Left ventricle myocardium inferior (tissue), 1 donor: ENCODE measurements around the gene THSD7B. TPM values are rescaled to one million over a fixed set of nuclear protein-coding genes. Genes with fewer than 3 reads are reported as not detected.
"Not testable (repeated sequence)": the region's sequence is repeated elsewhere in the genome, so short reads cannot be mapped to it uniquely, and the experiment has no call there.

Experiments used
- DNase-seq: peaks from one replicate; pipeline ENCODE4 v3.0.0-alpha.2; 2020
- H3K27ac ChIP-seq: fragments of 200-600 bp; replicated peaks from 2 replicates; pipeline ENCODE4 v1.8.0; 2021
- H3K27me3 ChIP-seq: fragments of 200-600 bp; 2 replicates; pipeline ENCODE4 v1.8.0; 2021; ENCODE audit warnings: low read depth
- H3K36me3 ChIP-seq: fragments of 200-600 bp; 2 replicates; pipeline ENCODE4 v1.8.0; 2021
- H3K4me1 ChIP-seq: fragments of 200-600 bp; 2 replicates; pipeline ENCODE4 v1.8.0; 2021
- H3K4me3 ChIP-seq: fragments of 200-600 bp; 2 replicates; pipeline ENCODE4 v1.8.0; 2021; ENCODE audit warnings: mild to moderate bottlenecking, moderate library complexity
- H3K9me3 ChIP-seq: fragments of 200-600 bp; replicated peaks from 2 replicates; pipeline ENCODE4 v1.8.0; 2021
- intact Hi-C: fragments of 100-400 bp; cut with micrococcal nuclease; formaldehyde crosslinking; loops from one replicate; pipeline ENCODE4 v1.11.0; 2022
- total RNA-seq: library from RNA; stranded (reverse); fragmentation: NEBNext Ultra II Directional; extraction: Animal tissue kit (Norgen Biotek cat#: 25700); gene quantifications from one replicate; pipeline ENCODE4 v1.2.1, GENCODE V29; 2021
- TF ChIP-seq, protein P1 (sequence below): fragments of 200-600 bp; IDR thresholded peaks from 2 replicates; pipeline ENCODE4 v1.8.0; 2021; ENCODE audit warnings: antibody characterized with exemption, mild to moderate bottlenecking, borderline replicate concordance
- donor health status: DM: no; HTN: yes; CAD: no; lungs with severe emphysema.

THSD7B gene
- total RNA-seq, 1 donor from 2014 or later, result 0.22 TPM

- H3K27me3 ChIP-seq, result no peaks in the 10 kb centered on the region
- no peaks in the 10 kb centered on the region for H3K4me1 ChIP-seq
- no peaks in the 10 kb centered on the region for H3K36me3 ChIP-seq
- intact Hi-C loops, result no loop called here
- TF ChIP-seq, protein P1, sequence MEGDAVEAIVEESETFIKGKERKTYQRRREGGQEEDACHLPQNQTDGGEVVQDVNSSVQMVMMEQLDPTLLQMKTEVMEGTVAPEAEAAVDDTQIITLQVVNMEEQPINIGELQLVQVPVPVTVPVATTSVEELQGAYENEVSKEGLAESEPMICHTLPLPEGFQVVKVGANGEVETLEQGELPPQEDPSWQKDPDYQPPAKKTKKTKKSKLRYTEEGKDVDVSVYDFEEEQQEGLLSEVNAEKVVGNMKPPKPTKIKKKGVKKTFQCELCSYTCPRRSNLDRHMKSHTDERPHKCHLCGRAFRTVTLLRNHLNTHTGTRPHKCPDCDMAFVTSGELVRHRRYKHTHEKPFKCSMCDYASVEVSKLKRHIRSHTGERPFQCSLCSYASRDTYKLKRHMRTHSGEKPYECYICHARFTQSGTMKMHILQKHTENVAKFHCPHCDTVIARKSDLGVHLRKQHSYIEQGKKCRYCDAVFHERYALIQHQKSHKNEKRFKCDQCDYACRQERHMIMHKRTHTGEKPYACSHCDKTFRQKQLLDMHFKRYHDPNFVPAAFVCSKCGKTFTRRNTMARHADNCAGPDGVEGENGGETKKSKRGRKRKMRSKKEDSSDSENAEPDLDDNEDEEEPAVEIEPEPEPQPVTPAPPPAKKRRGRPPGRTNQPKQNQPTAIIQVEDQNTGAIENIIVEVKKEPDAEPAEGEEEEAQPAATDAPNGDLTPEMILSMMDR, result no peak
- no peaks in the 10 kb centered on the region for H3K9me3 ChIP-seq
- no peak for DNase-seq
- no peak overlapping the region for H3K27ac ChIP-seq
- H3K4me3 ChIP-seq, result no peak overlapping the region
Observed at GRCh38 chr2:137096187-137096586, 330.8 kb downstream of the THSD7B start.

GRCh38 chr2:137096693-137097092 is 331.3 kb downstream of the THSD7B start:
- no peaks in the 10 kb centered on the region for H3K9me3 ChIP-seq
- no peaks in the 10 kb centered on the region for H3K27me3 ChIP-seq
- intact Hi-C loops, result no loop called here
- H3K4me1 ChIP-seq, result no peaks in the 10 kb centered on the region
- no peak overlapping the region for H3K27ac ChIP-seq
- TF ChIP-seq, protein P1, result no peak
- no peaks in the 10 kb centered on the region for H3K36me3 ChIP-seq
- H3K4me3 ChIP-seq, result no peak overlapping the region
- no peak for DNase-seq

GRCh38 chr2:137101814-137102213 is 336.5 kb downstream of the THSD7B start:
- H3K27me3 ChIP-seq, intact Hi-C loops, H3K4me3 ChIP-seq, DNase-seq, H3K27ac ChIP-seq, H3K36me3 ChIP-seq, H3K4me1 ChIP-seq: not testable (repeated sequence)
- peaks cover 12% of the 10 kb centered on the region for H3K9me3 ChIP-seq

GRCh38 chr2:137107904-137108303 is 342.6 kb downstream of the THSD7B start:
- Histone ChIP-seq H3K27ac (no peak overlapping the region), H3K36me3 (no peaks in the 10 kb centered on the region), H3K4me3 (no peak overlapping the region), H3K27me3 (no peaks in the 10 kb centered on the region), H3K9me3 (peaks cover 16% of the 10 kb centered on the region), H3K4me1 (no peaks in the 10 kb centered on the region)
- intact Hi-C loops, result no loop called here
- TF ChIP-seq, protein P1, result no peak
- DNase-seq, result no peak

- intact Hi-C loops, result no loop called here
- H3K4me1 ChIP-seq, result no peaks in the 10 kb centered on the region
- no peaks in the 10 kb centered on the region for H3K36me3 ChIP-seq
- no peak overlapping the region for H3K4me3 ChIP-seq
- TF ChIP-seq, protein P1, result no peak
- H3K9me3 ChIP-seq, result peaks cover 3% of the 10 kb centered on the region
- no peak for DNase-seq
- H3K27me3 ChIP-seq, result no peaks in the 10 kb centered on the region
- H3K27ac ChIP-seq, result no peak overlapping the region
Observed at GRCh38 chr2:137111896-137112295, 346.6 kb downstream of the THSD7B start.

GRCh38 chr2:137115081-137115794 is 349.9 kb downstream of the THSD7B start:
- H3K4me3 ChIP-seq, result no peak overlapping the region
- no peaks in the 10 kb centered on the region for H3K9me3 ChIP-seq
- no peaks in the 10 kb centered on the region for H3K27me3 ChIP-seq
- H3K27ac ChIP-seq, result no peak overlapping the region
- intact Hi-C loops, result no loop called here
- TF ChIP-seq, protein P1, result no peak
- no peak for DNase-seq
- no peaks in the 10 kb centered on the region for H3K36me3 ChIP-seq
- H3K4me1 ChIP-seq, result no peaks in the 10 kb centered on the region
